Measurements from ENCODE around the gene ALG12. TPM values are rescaled to one million over a fixed set of nuclear protein-coding genes. Genes with fewer than 3 reads are reported as not detected.

ALG12 gene
- total RNA-seq, 1 experiment from 2014 or later = 29.2 TPM

DNA sequence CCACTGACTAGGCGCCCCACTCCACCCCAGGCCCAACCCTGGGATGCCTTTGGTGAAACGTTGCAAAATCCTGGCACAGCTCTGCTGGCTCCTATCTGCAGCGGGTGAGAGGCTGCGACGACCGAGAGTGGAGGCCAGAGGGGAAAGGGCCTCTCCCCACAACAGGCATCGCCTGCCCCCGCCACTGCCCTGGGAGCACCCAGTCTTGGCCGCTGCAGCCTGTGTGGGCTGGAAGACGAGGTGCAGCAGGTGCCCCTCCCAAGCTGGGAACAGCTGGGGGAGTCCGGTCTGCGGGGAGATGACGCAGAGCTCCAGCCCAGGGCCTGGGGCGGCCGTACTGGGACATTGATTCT lies 38.2 kb upstream of the ALG12 start:
- Mint-ChIP-seq H3K4me1 (no peaks in the 10 kb centered on the region), H3K4me3 (no peak overlapping the region), H3K36me3 (no peaks in the 10 kb centered on the region), H3K9me3 (no peaks in the 10 kb centered on the region), H3K27me3 (ENCODE audit: low read depth) (no peaks in the 10 kb centered on the region; the same call in 1 of the 2 replicates), H3K27ac (no peak overlapping the region)
- ChIA-PET POLR2A (no interaction called here), CTCF (interaction anchor here (0.6 to 1.4 kb wide), 2 partner anchors 27 to 74 kb away, joined by 3 to 4 read pairs; no protein-coding TSS in a partner anchor)
- TF ChIP-seq, protein P1, sequence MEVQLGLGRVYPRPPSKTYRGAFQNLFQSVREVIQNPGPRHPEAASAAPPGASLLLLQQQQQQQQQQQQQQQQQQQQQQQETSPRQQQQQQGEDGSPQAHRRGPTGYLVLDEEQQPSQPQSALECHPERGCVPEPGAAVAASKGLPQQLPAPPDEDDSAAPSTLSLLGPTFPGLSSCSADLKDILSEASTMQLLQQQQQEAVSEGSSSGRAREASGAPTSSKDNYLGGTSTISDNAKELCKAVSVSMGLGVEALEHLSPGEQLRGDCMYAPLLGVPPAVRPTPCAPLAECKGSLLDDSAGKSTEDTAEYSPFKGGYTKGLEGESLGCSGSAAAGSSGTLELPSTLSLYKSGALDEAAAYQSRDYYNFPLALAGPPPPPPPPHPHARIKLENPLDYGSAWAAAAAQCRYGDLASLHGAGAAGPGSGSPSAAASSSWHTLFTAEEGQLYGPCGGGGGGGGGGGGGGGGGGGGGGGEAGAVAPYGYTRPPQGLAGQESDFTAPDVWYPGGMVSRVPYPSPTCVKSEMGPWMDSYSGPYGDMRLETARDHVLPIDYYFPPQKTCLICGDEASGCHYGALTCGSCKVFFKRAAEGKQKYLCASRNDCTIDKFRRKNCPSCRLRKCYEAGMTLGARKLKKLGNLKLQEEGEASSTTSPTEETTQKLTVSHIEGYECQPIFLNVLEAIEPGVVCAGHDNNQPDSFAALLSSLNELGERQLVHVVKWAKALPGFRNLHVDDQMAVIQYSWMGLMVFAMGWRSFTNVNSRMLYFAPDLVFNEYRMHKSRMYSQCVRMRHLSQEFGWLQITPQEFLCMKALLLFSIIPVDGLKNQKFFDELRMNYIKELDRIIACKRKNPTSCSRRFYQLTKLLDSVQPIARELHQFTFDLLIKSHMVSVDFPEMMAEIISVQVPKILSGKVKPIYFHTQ (CRISPR knock-in tag; IDR thresholded peaks at IDR 0.05) = no peak
- DNase-seq (ENCODE audit: low spot score) = no peak
- no peak for ATAC-seq

DNA sequence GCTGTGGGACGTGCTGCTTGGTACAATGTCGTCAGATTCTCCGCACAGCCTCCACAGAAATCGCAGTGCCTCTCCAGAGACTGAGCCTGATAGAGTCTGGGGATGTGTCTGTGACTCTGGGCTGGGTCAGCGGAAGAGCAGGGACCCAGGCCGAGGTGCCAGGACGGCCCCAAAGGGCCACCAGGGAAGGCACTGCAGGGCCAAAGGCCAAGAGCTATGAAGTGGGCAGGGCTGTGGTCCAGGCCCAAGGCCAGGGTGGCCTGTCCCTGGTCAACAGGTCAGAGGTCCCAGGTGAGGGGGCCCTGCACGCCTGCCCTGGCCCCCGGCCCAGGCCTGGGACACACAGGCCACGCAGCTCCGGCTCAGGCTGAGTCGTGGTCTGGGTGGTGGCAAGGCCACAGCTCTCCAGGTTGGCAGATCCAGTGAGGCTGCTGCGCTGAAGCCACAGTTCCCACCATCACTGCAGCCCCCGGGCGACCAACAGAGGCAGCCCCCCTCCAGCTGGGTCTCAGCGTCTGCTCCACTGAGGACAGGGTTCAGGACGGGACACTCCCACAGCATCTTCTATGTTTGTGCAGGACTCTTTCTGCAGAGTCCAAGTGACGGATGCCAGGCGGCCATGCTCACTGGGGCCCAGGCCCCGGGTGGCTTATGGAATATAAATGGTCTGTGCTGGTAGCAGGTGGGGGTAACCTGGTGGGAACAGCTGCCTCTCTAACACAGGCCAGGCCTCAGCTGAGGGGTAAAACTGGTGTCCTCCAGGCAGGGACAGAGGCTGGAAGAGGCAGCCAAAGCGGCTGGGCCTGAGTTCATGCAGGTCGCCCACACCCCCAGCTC lies 37.6 kb upstream of the ALG12 start:
- Mint-ChIP-seq H3K27me3 (ENCODE audit: low read depth) (no peaks in the 10 kb centered on the region; the same call in 1 of the 2 replicates), H3K36me3 (no peaks in the 10 kb centered on the region), H3K4me1 (no peaks in the 10 kb centered on the region), H3K9me3 (no peaks in the 10 kb centered on the region), H3K4me3 (no peak overlapping the region), H3K27ac (no peak overlapping the region)
- no peak for DNase-seq (ENCODE audit: low spot score)
- TF ChIP-seq ZNF317 (CRISPR knock-in tag; IDR thresholded peaks at IDR 0.05; ENCODE audit: borderline replicate concordance, low read depth) (no peak), GABPB1 (CRISPR knock-in tag; IDR thresholded peaks at IDR 0.05) (0 out of 2 replicates have a peak, but pooled peaks have one; percentile 17)
- CTCF ChIA-PET = interaction anchor here (0.6 to 1.5 kb wide), 4 partner anchors 28 to 230 kb away, joined by 3 to 6 read pairs (median 4); no protein-coding TSS in a partner anchor
- POLR2A ChIA-PET = no interaction called here
- no peak for ATAC-seq

DNA sequence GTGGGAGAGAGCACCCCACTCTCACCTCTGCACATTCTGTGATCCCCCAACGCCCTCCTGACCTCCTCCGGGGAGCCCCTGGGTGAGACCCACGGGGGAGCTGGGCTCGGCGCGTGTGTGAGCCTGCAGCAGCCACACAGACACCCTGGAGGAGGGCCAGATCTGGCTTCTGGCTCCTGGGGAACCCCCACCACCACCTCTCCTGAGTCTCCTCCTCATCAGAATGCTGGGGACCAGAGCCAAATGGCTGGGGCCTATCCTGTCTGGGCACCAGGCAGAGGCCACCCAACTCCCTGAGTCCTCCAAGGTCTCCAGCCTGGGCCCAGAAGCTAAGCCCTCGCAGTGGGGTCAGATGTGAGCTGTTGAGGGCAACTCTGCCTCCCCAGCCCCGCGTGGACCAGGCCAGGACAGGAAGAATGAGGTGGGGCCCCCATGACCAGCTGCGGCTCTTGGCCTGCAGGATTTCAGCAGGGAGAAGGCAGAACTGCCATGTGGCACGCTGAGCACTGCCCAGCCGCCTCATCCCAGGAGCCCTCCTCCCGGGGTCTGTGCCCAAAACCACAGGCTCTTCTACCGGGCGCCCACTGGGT lies 36.8 kb upstream of the ALG12 start:
- ChIA-PET POLR2A (no interaction called here), CTCF (interaction anchor here (0.6 to 1.5 kb wide), 3 partner anchors 28 to 230 kb away, joined by 4 to 6 read pairs (median 5); no protein-coding TSS in a partner anchor)
- Mint-ChIP-seq H3K4me3 (no peak overlapping the region), H3K27me3 (ENCODE audit: low read depth) (no peaks in the 10 kb centered on the region; the same call in 1 of the 2 replicates), H3K36me3 (no peaks in the 10 kb centered on the region), H3K4me1 (no peaks in the 10 kb centered on the region), H3K27ac (no peak overlapping the region), H3K9me3 (no peaks in the 10 kb centered on the region)
- ATAC-seq (no peak), DNase-seq (ENCODE audit: low spot score) (no peak)
- TF ChIP-seq, protein P2, sequence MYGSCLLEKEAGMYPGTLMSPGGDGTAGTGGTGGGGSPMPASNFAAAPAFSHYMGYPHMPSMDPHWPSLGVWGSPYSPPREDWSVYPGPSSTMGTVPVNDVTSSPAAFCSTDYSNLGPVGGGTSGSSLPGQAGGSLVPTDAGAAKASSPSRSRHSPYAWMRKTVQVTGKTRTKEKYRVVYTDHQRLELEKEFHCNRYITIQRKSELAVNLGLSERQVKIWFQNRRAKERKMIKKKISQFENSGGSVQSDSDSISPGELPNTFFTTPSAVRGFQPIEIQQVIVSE (CRISPR knock-in tag; IDR thresholded peaks at IDR 0.05; ENCODE audit: borderline replicate concordance) = no peak
- TF ChIP-seq, protein P1 (CRISPR knock-in tag; IDR thresholded peaks at IDR 0.05) = no peak
- TF ChIP-seq, protein P3, sequence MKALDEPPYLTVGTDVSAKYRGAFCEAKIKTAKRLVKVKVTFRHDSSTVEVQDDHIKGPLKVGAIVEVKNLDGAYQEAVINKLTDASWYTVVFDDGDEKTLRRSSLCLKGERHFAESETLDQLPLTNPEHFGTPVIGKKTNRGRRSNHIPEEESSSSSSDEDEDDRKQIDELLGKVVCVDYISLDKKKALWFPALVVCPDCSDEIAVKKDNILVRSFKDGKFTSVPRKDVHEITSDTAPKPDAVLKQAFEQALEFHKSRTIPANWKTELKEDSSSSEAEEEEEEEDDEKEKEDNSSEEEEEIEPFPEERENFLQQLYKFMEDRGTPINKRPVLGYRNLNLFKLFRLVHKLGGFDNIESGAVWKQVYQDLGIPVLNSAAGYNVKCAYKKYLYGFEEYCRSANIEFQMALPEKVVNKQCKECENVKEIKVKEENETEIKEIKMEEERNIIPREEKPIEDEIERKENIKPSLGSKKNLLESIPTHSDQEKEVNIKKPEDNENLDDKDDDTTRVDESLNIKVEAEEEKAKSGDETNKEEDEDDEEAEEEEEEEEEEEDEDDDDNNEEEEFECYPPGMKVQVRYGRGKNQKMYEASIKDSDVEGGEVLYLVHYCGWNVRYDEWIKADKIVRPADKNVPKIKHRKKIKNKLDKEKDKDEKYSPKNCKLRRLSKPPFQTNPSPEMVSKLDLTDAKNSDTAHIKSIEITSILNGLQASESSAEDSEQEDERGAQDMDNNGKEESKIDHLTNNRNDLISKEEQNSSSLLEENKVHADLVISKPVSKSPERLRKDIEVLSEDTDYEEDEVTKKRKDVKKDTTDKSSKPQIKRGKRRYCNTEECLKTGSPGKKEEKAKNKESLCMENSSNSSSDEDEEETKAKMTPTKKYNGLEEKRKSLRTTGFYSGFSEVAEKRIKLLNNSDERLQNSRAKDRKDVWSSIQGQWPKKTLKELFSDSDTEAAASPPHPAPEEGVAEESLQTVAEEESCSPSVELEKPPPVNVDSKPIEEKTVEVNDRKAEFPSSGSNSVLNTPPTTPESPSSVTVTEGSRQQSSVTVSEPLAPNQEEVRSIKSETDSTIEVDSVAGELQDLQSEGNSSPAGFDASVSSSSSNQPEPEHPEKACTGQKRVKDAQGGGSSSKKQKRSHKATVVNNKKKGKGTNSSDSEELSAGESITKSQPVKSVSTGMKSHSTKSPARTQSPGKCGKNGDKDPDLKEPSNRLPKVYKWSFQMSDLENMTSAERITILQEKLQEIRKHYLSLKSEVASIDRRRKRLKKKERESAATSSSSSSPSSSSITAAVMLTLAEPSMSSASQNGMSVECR (CRISPR knock-in tag; IDR thresholded peaks at IDR 0.05; ENCODE audit: borderline replicate concordance) = no peak
- TF ChIP-seq NFATC4 (CRISPR knock-in tag; IDR thresholded peaks at IDR 0.05) (no peak), TEAD4 (CRISPR knock-in tag; IDR thresholded peaks at IDR 0.05) (no peak), ZNF232 (CRISPR knock-in tag; IDR thresholded peaks at IDR 0.05) (no peak)
- TF ChIP-seq, protein P4, sequence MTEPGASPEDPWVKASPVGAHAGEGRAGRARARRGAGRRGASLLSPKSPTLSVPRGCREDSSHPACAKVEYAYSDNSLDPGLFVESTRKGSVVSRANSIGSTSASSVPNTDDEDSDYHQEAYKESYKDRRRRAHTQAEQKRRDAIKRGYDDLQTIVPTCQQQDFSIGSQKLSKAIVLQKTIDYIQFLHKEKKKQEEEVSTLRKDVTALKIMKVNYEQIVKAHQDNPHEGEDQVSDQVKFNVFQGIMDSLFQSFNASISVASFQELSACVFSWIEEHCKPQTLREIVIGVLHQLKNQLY (CRISPR knock-in tag; IDR thresholded peaks at IDR 0.05) = no peak
- TF ChIP-seq, protein P5, sequence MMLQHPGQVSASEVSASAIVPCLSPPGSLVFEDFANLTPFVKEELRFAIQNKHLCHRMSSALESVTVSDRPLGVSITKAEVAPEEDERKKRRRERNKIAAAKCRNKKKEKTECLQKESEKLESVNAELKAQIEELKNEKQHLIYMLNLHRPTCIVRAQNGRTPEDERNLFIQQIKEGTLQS (CRISPR knock-in tag; conservative IDR thresholded peaks at IDR 0.05) = no peak
- TF ChIP-seq, protein P6, sequence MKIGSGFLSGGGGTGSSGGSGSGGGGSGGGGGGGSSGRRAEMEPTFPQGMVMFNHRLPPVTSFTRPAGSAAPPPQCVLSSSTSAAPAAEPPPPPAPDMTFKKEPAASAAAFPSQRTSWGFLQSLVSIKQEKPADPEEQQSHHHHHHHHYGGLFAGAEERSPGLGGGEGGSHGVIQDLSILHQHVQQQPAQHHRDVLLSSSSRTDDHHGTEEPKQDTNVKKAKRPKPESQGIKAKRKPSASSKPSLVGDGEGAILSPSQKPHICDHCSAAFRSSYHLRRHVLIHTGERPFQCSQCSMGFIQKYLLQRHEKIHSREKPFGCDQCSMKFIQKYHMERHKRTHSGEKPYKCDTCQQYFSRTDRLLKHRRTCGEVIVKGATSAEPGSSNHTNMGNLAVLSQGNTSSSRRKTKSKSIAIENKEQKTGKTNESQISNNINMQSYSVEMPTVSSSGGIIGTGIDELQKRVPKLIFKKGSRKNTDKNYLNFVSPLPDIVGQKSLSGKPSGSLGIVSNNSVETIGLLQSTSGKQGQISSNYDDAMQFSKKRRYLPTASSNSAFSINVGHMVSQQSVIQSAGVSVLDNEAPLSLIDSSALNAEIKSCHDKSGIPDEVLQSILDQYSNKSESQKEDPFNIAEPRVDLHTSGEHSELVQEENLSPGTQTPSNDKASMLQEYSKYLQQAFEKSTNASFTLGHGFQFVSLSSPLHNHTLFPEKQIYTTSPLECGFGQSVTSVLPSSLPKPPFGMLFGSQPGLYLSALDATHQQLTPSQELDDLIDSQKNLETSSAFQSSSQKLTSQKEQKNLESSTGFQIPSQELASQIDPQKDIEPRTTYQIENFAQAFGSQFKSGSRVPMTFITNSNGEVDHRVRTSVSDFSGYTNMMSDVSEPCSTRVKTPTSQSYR (CRISPR knock-in tag; IDR thresholded peaks at IDR 0.05) = no peak

Measured in WTC11 (cell line).